ENCODE measurements around the gene BAZ1A. TPM values are rescaled to one million over a fixed set of nuclear protein-coding genes. Genes with fewer than 3 reads are reported as not detected.

BAZ1A gene
- total RNA-seq, 1 donor from 2014 or later: 26.7 TPM

- no peak for TF ChIP-seq CTCF (IDR thresholded peaks at IDR 0.05)
- no peak overlapping the region for H3K4me3 Mint-ChIP-seq (ENCODE audit: unreplicated experiment)
- no peak for DNase-seq (ENCODE audit: extremely low spot score, unreplicated experiment)
- H3K36me3 Mint-ChIP-seq (ENCODE audit: unreplicated experiment): peaks cover 41% of the 10 kb centered on the region
- H3K27ac Mint-ChIP-seq (ENCODE audit: unreplicated experiment): peak overlapping the region; percentile 82
- H3K9me3 Mint-ChIP-seq (ENCODE audit: unreplicated experiment): no peaks in the 10 kb centered on the region
- peaks cover 19% of the 10 kb centered on the region for H3K4me1 Mint-ChIP-seq (ENCODE audit: unreplicated experiment)
- no peaks in the 10 kb centered on the region for H3K27me3 Mint-ChIP-seq (ENCODE audit: unreplicated experiment)
Observed at GRCh38 chr14:34766060-34766459, 109.1 kb downstream of the BAZ1A start.

- Mint-ChIP-seq H3K4me1 (ENCODE audit: unreplicated experiment) (peaks cover 6% of the 10 kb centered on the region), H3K4me3 (ENCODE audit: unreplicated experiment) (no peak overlapping the region), H3K36me3 (ENCODE audit: unreplicated experiment) (peaks cover 23% of the 10 kb centered on the region), H3K9me3 (ENCODE audit: unreplicated experiment) (no peaks in the 10 kb centered on the region), H3K27me3 (ENCODE audit: unreplicated experiment) (no peaks in the 10 kb centered on the region), H3K27ac (ENCODE audit: unreplicated experiment) (no peak overlapping the region)
- no peak for DNase-seq (ENCODE audit: extremely low spot score, unreplicated experiment)
- TF ChIP-seq CTCF (IDR thresholded peaks at IDR 0.05): no peak
Observed at GRCh38 chr14:34755215-34755614, 119.9 kb downstream of the BAZ1A start.

- Mint-ChIP-seq H3K27me3 (ENCODE audit: unreplicated experiment) (no peaks in the 10 kb centered on the region), H3K36me3 (ENCODE audit: unreplicated experiment) (peaks cover 21% of the 10 kb centered on the region), H3K9me3 (ENCODE audit: unreplicated experiment) (no peaks in the 10 kb centered on the region), H3K27ac (ENCODE audit: unreplicated experiment) (no peak overlapping the region), H3K4me3 (ENCODE audit: unreplicated experiment) (no peak overlapping the region), H3K4me1 (ENCODE audit: unreplicated experiment) (peaks cover 6% of the 10 kb centered on the region)
- no peak for DNase-seq (ENCODE audit: extremely low spot score, unreplicated experiment)
- no peak for TF ChIP-seq CTCF (IDR thresholded peaks at IDR 0.05)
Observed at GRCh38 chr14:34754687-34755086, 120.5 kb downstream of the BAZ1A start.

GRCh38 chr14:34750670-34751069 lies 124.5 kb downstream of the BAZ1A start:
- H3K4me3 Mint-ChIP-seq (ENCODE audit: unreplicated experiment): no peak overlapping the region
- no peak for TF ChIP-seq CTCF (IDR thresholded peaks at IDR 0.05)
- no peak overlapping the region for H3K27ac Mint-ChIP-seq (ENCODE audit: unreplicated experiment)
- DNase-seq (ENCODE audit: extremely low spot score, unreplicated experiment): no peak
- peaks cover 13% of the 10 kb centered on the region for H3K36me3 Mint-ChIP-seq (ENCODE audit: unreplicated experiment)
- H3K4me1 Mint-ChIP-seq (ENCODE audit: unreplicated experiment): peaks cover 6% of the 10 kb centered on the region
- H3K27me3 Mint-ChIP-seq (ENCODE audit: unreplicated experiment): no peaks in the 10 kb centered on the region
- H3K9me3 Mint-ChIP-seq (ENCODE audit: unreplicated experiment): no peaks in the 10 kb centered on the region

- Mint-ChIP-seq H3K9me3 (ENCODE audit: unreplicated experiment) (no peaks in the 10 kb centered on the region), H3K27ac (ENCODE audit: unreplicated experiment) (no peak overlapping the region), H3K4me1 (ENCODE audit: unreplicated experiment) (peaks cover 6% of the 10 kb centered on the region), H3K36me3 (ENCODE audit: unreplicated experiment) (peaks cover 8% of the 10 kb centered on the region), H3K27me3 (ENCODE audit: unreplicated experiment) (no peaks in the 10 kb centered on the region), H3K4me3 (ENCODE audit: unreplicated experiment) (no peak overlapping the region)
- no peak for DNase-seq (ENCODE audit: extremely low spot score, unreplicated experiment)
- no peak for TF ChIP-seq CTCF (IDR thresholded peaks at IDR 0.05)
Observed at GRCh38 chr14:34750233-34750632, 124.9 kb downstream of the BAZ1A start.
